ENCODE results near the gene AMDHD2. TPM values are rescaled to one million over a fixed set of nuclear protein-coding genes. Genes with fewer than 3 reads are reported as not detected.
A peak's percentile ranks its signal among the peaks of the same experiment; 100 is the strongest.
"Not testable (repeated sequence)": the region's sequence is repeated elsewhere in the genome, so short reads cannot be mapped to it uniquely, and the experiment has no call there.

The AMDHD2 gene
- total RNA-seq, 1 donor from 2014 or later, result 53.4 TPM

DNA sequence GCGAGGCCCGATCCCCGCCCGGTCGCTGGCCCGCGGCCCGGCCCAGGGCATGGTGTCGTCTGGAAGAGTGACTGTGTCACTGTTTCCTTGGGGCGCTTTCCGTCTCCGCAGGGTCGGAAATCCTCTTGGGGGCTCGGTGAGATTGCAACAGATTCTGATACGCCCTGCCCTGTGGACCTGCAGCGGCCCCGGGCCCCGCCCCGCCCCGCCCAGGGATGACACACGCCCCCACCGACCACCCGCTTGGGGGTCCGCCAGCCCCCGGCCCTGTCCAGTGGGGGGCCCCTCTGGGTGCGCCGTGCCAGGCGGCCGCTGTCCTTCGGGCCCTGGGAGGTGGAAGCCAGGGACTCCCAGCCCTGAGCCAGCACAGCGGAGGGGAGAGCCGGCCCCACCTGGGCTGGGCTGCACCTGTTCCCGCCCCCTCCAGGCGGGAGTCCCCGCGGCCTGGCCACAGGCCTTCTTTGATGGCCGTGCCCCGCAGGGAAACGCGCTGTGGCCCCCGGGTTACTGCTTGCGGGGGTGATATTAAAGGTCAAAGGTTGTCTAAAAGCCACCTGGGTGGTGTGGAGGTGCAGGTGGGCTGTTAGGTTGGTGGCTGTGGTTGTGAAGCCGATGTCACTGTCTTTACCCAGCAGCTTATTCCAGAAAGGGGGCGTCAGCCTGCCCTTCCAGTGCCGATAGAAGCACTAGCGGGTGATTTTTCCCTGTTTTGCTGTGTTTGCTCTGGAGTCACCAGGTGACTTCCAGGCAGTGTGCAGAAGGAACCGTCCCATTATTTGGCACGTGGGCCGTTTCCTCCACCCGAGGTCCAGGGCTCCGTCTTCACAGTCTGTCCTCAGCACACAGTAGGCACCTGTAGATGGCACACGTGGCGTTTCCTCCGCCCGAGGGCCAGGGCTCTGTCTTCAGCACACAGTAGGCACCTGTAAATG lies 44.5 kb upstream of the AMDHD2 start:
- intact Hi-C loops (cut with DNase I), result no loop called here
- no peak for DNase-seq
- no peak for TF ChIP-seq CTCF (IDR thresholded peaks at IDR 0.05)
- H3K9me3 ChIP-seq, result no peaks in the 10 kb centered on the region
- H3K27ac ChIP-seq, result peak overlapping the region; percentile 84
- H3K36me3 ChIP-seq, result no peaks in the 10 kb centered on the region
- ATAC-seq, result peak; percentile 37 to 60
- peak overlapping the region; percentile 84 for H3K4me3 ChIP-seq
- H3K4me1 ChIP-seq, result peaks cover 36% of the 10 kb centered on the region
- H3K27me3 ChIP-seq (ENCODE audit: low read depth), result peaks cover 25% of the 10 kb centered on the region

GRCh38 chr16:2476345-2476720 lies 43.8 kb upstream of the AMDHD2 start:
- H3K36me3 ChIP-seq, result no peaks in the 10 kb centered on the region
- no peak for ATAC-seq
- TF ChIP-seq CTCF (IDR thresholded peaks at IDR 0.05), result no peak
- no peak for DNase-seq
- intact Hi-C loops (cut with DNase I), result no loop called here
- H3K4me3 ChIP-seq, result peak overlapping the region; percentile 84
- H3K9me3 ChIP-seq, result no peaks in the 10 kb centered on the region
- peaks cover 18% of the 10 kb centered on the region for H3K27me3 ChIP-seq (ENCODE audit: low read depth)
- peaks cover 32% of the 10 kb centered on the region for H3K4me1 ChIP-seq
- peak overlapping the region; percentile 84 for H3K27ac ChIP-seq

- no peak overlapping the region for H3K27ac ChIP-seq
- no peak for TF ChIP-seq CTCF (IDR thresholded peaks at IDR 0.05)
- ATAC-seq, result no peak
- no peaks in the 10 kb centered on the region for H3K9me3 ChIP-seq
- peak overlapping the region; percentile 84 for H3K4me3 ChIP-seq
- intact Hi-C loops (cut with DNase I), result no loop called here
- peaks cover 14% of the 10 kb centered on the region for H3K27me3 ChIP-seq (ENCODE audit: low read depth)
- DNase-seq, result no peak
- H3K4me1 ChIP-seq, result peaks cover 32% of the 10 kb centered on the region
- H3K36me3 ChIP-seq, result no peaks in the 10 kb centered on the region
Measured at GRCh38 chr16:2476741-2477140, 43.4 kb upstream of the AMDHD2 start.

- Histone ChIP-seq H3K4me1 (peaks cover 34% of the 10 kb centered on the region), H3K9me3 (no peaks in the 10 kb centered on the region), H3K27ac (no peak overlapping the region), H3K36me3 (no peaks in the 10 kb centered on the region), H3K27me3 (ENCODE audit: low read depth) (peaks cover 8% of the 10 kb centered on the region), H3K4me3 (no peak overlapping the region)
- intact Hi-C loops (cut with DNase I), result no loop called here
- no peak for ATAC-seq
- no peak for TF ChIP-seq CTCF (IDR thresholded peaks at IDR 0.05)
- no peak for DNase-seq
Measured at GRCh38 chr16:2477327-2477726, 42.8 kb upstream of the AMDHD2 start.

DNA sequence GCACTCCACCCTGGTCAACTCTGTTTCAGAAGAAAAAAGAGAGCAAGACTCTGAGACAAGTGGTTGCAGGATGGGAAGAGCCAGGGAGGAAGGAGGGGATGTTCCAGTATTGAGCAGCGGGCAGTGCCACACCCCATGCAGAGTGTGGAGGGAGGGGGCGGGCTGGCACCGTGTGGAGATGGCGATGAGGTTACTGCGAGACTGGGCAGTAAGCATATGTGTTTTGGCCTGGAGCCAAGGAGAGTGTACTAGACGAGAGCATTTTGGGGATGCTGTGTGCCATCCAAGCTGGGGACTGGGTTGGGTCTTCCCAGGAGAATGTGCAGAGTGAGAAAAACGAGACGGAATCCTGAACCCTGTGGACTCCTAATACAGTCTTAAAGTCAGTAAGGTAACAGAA lies 41.9 kb upstream of the AMDHD2 start:
- intact Hi-C loops (cut with DNase I), result no loop called here
- no peaks in the 10 kb centered on the region for H3K27me3 ChIP-seq (ENCODE audit: low read depth)
- no peaks in the 10 kb centered on the region for H3K36me3 ChIP-seq
- no peaks in the 10 kb centered on the region for H3K9me3 ChIP-seq
- no peak for ATAC-seq
- no peak overlapping the region for H3K4me3 ChIP-seq
- TF ChIP-seq CTCF (IDR thresholded peaks at IDR 0.05), result no peak
- no peak for DNase-seq
- no peak overlapping the region for H3K27ac ChIP-seq
- H3K4me1 ChIP-seq, result peaks cover 41% of the 10 kb centered on the region

DNA sequence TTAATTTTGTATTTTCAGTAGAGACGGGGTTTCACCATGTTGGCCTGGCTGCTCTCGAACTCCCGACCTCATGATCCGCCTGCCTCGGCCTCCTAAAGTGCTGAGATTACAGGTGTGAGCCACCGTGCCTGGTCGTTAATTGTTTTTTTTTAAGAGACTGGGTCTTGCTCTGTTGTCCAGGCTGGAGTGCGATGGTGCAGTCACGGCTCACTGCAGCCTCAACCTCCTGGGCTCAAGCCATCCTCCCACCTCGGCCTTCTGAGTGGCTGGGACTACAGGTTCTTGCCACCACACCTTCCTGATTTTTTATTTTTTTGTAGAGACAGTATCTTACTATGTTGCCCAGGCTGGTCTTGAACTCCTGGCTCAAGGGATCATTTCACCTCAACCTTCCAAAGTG lies 40.2 kb upstream of the AMDHD2 start:
- peaks cover 54% of the 10 kb centered on the region for H3K4me1 ChIP-seq
- H3K27ac ChIP-seq; DNase-seq; H3K27me3 ChIP-seq (ENCODE audit: low read depth); H3K4me3 ChIP-seq; H3K9me3 ChIP-seq; H3K36me3 ChIP-seq; ATAC-seq; intact Hi-C loops (cut with DNase I): not testable (repeated sequence)
